HCT116 (cell line): ENCODE measurements around the gene VTI1A. TPM values are rescaled to one million over a fixed set of nuclear protein-coding genes. Genes with fewer than 3 reads are reported as not detected.
A peak's percentile ranks its signal among the peaks of the same experiment; 100 is the strongest.

Experiments used
- ATAC-seq: fragments of 200-7000 bp; cut with Tn5 transposase; 2 replicates; pipeline ENCODE4 v1.9.1; 2020; ENCODE audit warnings: mild to moderate bottlenecking, moderate library complexity
- BruUV-seq: library from RNA; stranded (reverse); fragments of 400-500 nt; replicated peaks from 2 replicates; lab custom pipeline; 2021; lab: Mats Ljungman, UMichigan
- CTCF ChIA-PET: fragments of 300-600 bp; sonication (Branson Sonifier 250); formaldehyde crosslinking; loops from one replicate; lab custom pipeline; 2021; ENCODE audit warnings: antibody characterized with exemption; lab: Charles Lee
- POLR2A ChIA-PET: fragments of 300-600, 350-600 bp; sonication (Branson Sonifier 250); formaldehyde crosslinking; loops from one replicate; lab custom pipeline; 2021; ENCODE audit warnings: antibody characterized with exemption; lab: Charles Lee
- RAD21 ChIA-PET, 2 experiments: fragments of 300-600 bp; sonication (Branson Sonifier 250); formaldehyde crosslinking; loops; one replicate each; lab custom pipeline; 2023; ENCODE audit warnings: low total read pairs in 2 of 2; ENCODE audit not compliant: uncharacterized antibody in 2 of 2, unreplicated experiment in 2 of 2, low non-redundant PET in 1 of 2; lab: Charles Lee
- DNase-seq: peaks from one replicate; pipeline ENCODE4 v3.0.0-alpha.2; 2010; ENCODE audit warnings: low read depth, low spot score
- H2AFZ ChIP-seq: fragments of 200-600 bp; shearing (Covaris generic), sonication (generic); 2 replicates; pipeline ENCODE4 v1.6.1; 2017; ENCODE audit warnings: low read depth, mixed run types, mixed read lengths, antibody characterized with exemption, low read length; ENCODE audit not compliant: poor library complexity, severe bottlenecking
- H3K27ac ChIP-seq: 2 replicates; pipeline ENCODE4 v1.5.1; 2012; ENCODE audit warnings: low read depth, low read length
- H3K27me3 ChIP-seq: fragments of 200-600 bp; sonication (generic); 2 replicates; pipeline ENCODE4 v1.6.1; 2016; ENCODE audit warnings: mixed run types, low read length, mixed read lengths; ENCODE audit not compliant: insufficient read depth
- H3K36me3 ChIP-seq, 2 experiments: fragments of 200-500 bp in 1 of 2; fragments of 200-600 bp in 1 of 2; sonication (Bioruptor generic) in 1 of 2; sonication (generic) in 1 of 2; 2 replicates each; pipeline versions ENCODE4 v1.5.1 to v1.6.1; 2014 to 2016; ENCODE audit warnings: low read length in 2 of 2, inconsistent platforms in 1 of 2, mixed read lengths in 1 of 2, mixed run types in 1 of 2; ENCODE audit not compliant: insufficient read depth in 2 of 2, control insufficient read depth in 1 of 2
- H3K4me1 ChIP-seq, 2 experiments: fragments of 200-600 bp in 1 of 2; sonication (generic) in 1 of 2; 2 replicates each; pipeline versions ENCODE4 v1.5.1 to v1.6.1; 2012 to 2017; ENCODE audit warnings: low read length in 2 of 2, inconsistent platforms in 1 of 2, mild to moderate bottlenecking in 1 of 2, mixed read lengths in 1 of 2, mixed run types in 1 of 2, moderate library complexity in 1 of 2; ENCODE audit not compliant: insufficient read depth in 2 of 2, control insufficient read depth in 1 of 2
- H3K4me2 ChIP-seq: fragments of 200-600 bp; sonication (generic); 2 replicates; pipeline ENCODE4 v1.6.1; 2017; ENCODE audit warnings: mixed run types, low read length, mixed read lengths
- H3K4me3 ChIP-seq, 2 experiments: fragments of 200-600 bp in 1 of 2; sonication (generic) in 1 of 2; replicated peaks in 1 of 2; 2 replicates each; pipeline ENCODE4 v1.5.1; 2011 to 2016; ENCODE audit warnings: low read length in 2 of 2, control low read depth in 1 of 2, low read depth in 1 of 2, mild to moderate bottlenecking in 1 of 2, mixed read lengths in 1 of 2, mixed run types in 1 of 2
- H3K79me2 ChIP-seq: fragments of 200-600 bp; sonication (generic); 2 replicates; pipeline ENCODE4 v1.6.1; 2017; ENCODE audit warnings: mild to moderate bottlenecking, mixed run types, low read length, moderate library complexity, mixed read lengths; ENCODE audit not compliant: insufficient read depth
- H3K9ac ChIP-seq: fragments of 200-600 bp; sonication (generic); 2 replicates; pipeline ENCODE4 v1.6.1; 2016; ENCODE audit warnings: low read length, mixed read lengths
- H3K9me2 ChIP-seq: fragments of 200-600 bp; sonication (generic), shearing (Covaris generic); 2 replicates; pipeline ENCODE4 v1.6.1; 2017; ENCODE audit warnings: mixed run types, mild to moderate bottlenecking, moderate library complexity; ENCODE audit not compliant: insufficient read depth
- H3K9me3 ChIP-seq, 2 experiments: fragments of 200-500 bp in 1 of 2; fragments of 200-600 bp in 1 of 2; sonication (Bioruptor generic) in 1 of 2; sonication (generic) in 1 of 2; 2 replicates each; pipeline ENCODE4 v1.6.1; 2014 to 2017; ENCODE audit warnings: low read length in 2 of 2, mixed read lengths in 2 of 2, inconsistent platforms in 1 of 2, low read depth in 1 of 2, mild to moderate bottlenecking in 1 of 2, mixed run types in 1 of 2, moderate library complexity in 1 of 2; ENCODE audit not compliant: control insufficient read depth in 1 of 2, insufficient read depth in 1 of 2
- H4K20me1 ChIP-seq: fragments of 200-600 bp; sonication (generic), shearing (Covaris generic); 2 replicates; pipeline ENCODE4 v1.6.1; 2017; ENCODE audit warnings: mixed run types, mild to moderate bottlenecking, moderate library complexity; ENCODE audit not compliant: insufficient read depth
- CEBPB ChIP-seq: IDR thresholded peaks from 2 replicates; pipeline ENCODE4 v1.6.1; 2012; ENCODE audit warnings: low read depth
- RAD21 ChIP-seq: IDR thresholded peaks from 2 replicates; pipeline ENCODE4 v1.6.1; 2012; ENCODE audit warnings: low read depth, mild to moderate bottlenecking
- REST ChIP-seq: IDR thresholded peaks from 2 replicates; pipeline ENCODE4 v1.6.1; 2012; ENCODE audit warnings: low read depth
- SRF ChIP-seq: IDR thresholded peaks from 2 replicates; pipeline ENCODE4 v1.6.1; 2012; ENCODE audit warnings: low read depth
- ZBTB33 ChIP-seq: IDR thresholded peaks from 2 replicates; pipeline ENCODE4 v1.6.1; 2011; ENCODE audit warnings: mild to moderate bottlenecking, low read length, moderate library complexity; ENCODE audit not compliant: insufficient replicate concordance; ENCODE audit errors: extremely low read depth
- intact Hi-C: fragments of 100-400 bp; cut with micrococcal nuclease; formaldehyde crosslinking; loops from 2 replicates; pipeline ENCODE4 v1.10.0; 2022
- total RNA-seq: library from RNA; stranded (reverse); gene quantifications from one replicate; pipeline ENCODE4 v1.2.1, GENCODE V29; 2021; ENCODE audit not compliant: unreplicated experiment

The VTI1A gene
- total RNA-seq, 1 experiment from 2014 or later, result 80.7 TPM

- ChIA-PET POLR2A (interaction anchor here (0.9 kb wide), 1 partner anchor 12 kb away, joined by 4 read pairs; no protein-coding TSS in a partner anchor), RAD21 (no interaction called here)
- H3K4me3 ChIP-seq, result no peak overlapping the region
- H4K20me1 ChIP-seq, result no peaks in the 10 kb centered on the region
- no peaks in the 10 kb centered on the region for H3K9me3 ChIP-seq
- no peak overlapping the region for H3K9ac ChIP-seq
- H3K9me2 ChIP-seq, result no peaks in the 10 kb centered on the region
- no peak overlapping the region for H2AFZ ChIP-seq
- no peak for TF ChIP-seq SRF
- TF ChIP-seq ZBTB33, result no peak
- no peak for TF ChIP-seq RAD21
- TF ChIP-seq REST, result no peak
- no peak for TF ChIP-seq CEBPB
- TF ChIP-seq, all 23 proteins: peak for 0
- intact Hi-C loops, result no loop called here
- peaks cover 26% of the 10 kb centered on the region; the same call in 1 of the 2 replicates for H3K79me2 ChIP-seq
- DNase-seq (no peak), ATAC-seq (no peak)
- CTCF ChIA-PET, result no interaction called here
- H3K27me3 ChIP-seq, result no peaks in the 10 kb centered on the region
- peak overlapping the region; percentile 20; the same call in 1 of the 2 replicates for H3K4me2 ChIP-seq
- no TSS peak for BruUV-seq
- peaks cover 53 to 56% of the 10 kb centered on the region in 2 experiments for H3K4me1 ChIP-seq
- peak overlapping the region; percentile 2; the same call in 1 of the 2 replicates for H3K27ac ChIP-seq
- H3K36me3 ChIP-seq, result no peaks in the 10 kb centered on the region
Observed at GRCh38 chr10:112655722-112656121, 208.7 kb downstream of the VTI1A start.
